Thymus (tissue), 11 donors: Measurements from ENCODE around the gene FRAT1. TPM values are rescaled to one million over a fixed set of nuclear protein-coding genes. Genes with fewer than 3 reads are reported as not detected.
"Not testable (repeated sequence)": the region's sequence is repeated elsewhere in the genome, so short reads cannot be mapped to it uniquely, and the experiment has no call there.

Experiments
- DNase-seq, 9 donors: peaks; one replicate each; pipeline ENCODE4 v3.0.0-alpha.2; 2013; ENCODE audit warnings: low spot score in 9 of 9, low read depth in 6 of 9, missing footprints in 1 of 9
- H3K27ac ChIP-seq, 2 donors: one replicate each; pipeline ENCODE4 v1.5.1; 2013; ENCODE audit warnings: control low read depth in 1 of 2, low read depth in 1 of 2, low read length in 1 of 2, mild to moderate bottlenecking in 1 of 2, moderate library complexity in 1 of 2
- H3K27me3 ChIP-seq, 2 donors: one replicate each; pipeline ENCODE4 v1.5.1; 2013; ENCODE audit warnings: low read length in 1 of 2; ENCODE audit not compliant: control insufficient read depth in 2 of 2, insufficient read depth in 1 of 2
- H3K36me3 ChIP-seq, 2 donors: one replicate each; pipeline ENCODE4 v1.5.1; 2013; ENCODE audit warnings: low read length in 1 of 2, mild to moderate bottlenecking in 1 of 2, moderate library complexity in 1 of 2; ENCODE audit not compliant: control insufficient read depth in 2 of 2, insufficient read depth in 2 of 2
- H3K4me1 ChIP-seq, 2 donors: one replicate each; pipeline ENCODE4 v1.5.1; 2013; ENCODE audit warnings: low read length in 2 of 2; ENCODE audit not compliant: control insufficient read depth in 2 of 2, insufficient read depth in 2 of 2
- H3K4me3 ChIP-seq, 2 donors: one replicate each; pipeline ENCODE4 v1.5.1; 2013; ENCODE audit warnings: low read length in 2 of 2, control low read depth in 1 of 2, mild to moderate bottlenecking in 1 of 2
- H3K9me3 ChIP-seq, 2 donors: one replicate each; pipeline ENCODE4 v1.5.1; 2013; ENCODE audit warnings: low read length in 1 of 2, mild to moderate bottlenecking in 1 of 2; ENCODE audit not compliant: control insufficient read depth in 2 of 2, insufficient read depth in 1 of 2
- WGBS: extraction: QIAGEN DNeasy Blood & Tissue Kit; methylation state at CpG from one replicate; pipeline ENCODE4 v1.1.7; 2013; 5-methylcytosine and 5-hydroxymethylcytosine counted together
- polyA plus RNA-seq: library from polyadenylated mRNA; stranded (reverse); fragments of 200-250 nt; gene quantifications from one replicate; pipeline ENCODE4 v1.2.3, GENCODE V29; 2013
- total RNA-seq: library from RNA; stranded (reverse); fragments of 120-200 nt; gene quantifications from one replicate; pipeline ENCODE4 v1.2.4, GENCODE V29; 2013
- donor health status: healthy.

Gene FRAT1
- total and polyA plus RNA-seq, 2 donors = 4.7 to 6.3 TPM

DNA sequence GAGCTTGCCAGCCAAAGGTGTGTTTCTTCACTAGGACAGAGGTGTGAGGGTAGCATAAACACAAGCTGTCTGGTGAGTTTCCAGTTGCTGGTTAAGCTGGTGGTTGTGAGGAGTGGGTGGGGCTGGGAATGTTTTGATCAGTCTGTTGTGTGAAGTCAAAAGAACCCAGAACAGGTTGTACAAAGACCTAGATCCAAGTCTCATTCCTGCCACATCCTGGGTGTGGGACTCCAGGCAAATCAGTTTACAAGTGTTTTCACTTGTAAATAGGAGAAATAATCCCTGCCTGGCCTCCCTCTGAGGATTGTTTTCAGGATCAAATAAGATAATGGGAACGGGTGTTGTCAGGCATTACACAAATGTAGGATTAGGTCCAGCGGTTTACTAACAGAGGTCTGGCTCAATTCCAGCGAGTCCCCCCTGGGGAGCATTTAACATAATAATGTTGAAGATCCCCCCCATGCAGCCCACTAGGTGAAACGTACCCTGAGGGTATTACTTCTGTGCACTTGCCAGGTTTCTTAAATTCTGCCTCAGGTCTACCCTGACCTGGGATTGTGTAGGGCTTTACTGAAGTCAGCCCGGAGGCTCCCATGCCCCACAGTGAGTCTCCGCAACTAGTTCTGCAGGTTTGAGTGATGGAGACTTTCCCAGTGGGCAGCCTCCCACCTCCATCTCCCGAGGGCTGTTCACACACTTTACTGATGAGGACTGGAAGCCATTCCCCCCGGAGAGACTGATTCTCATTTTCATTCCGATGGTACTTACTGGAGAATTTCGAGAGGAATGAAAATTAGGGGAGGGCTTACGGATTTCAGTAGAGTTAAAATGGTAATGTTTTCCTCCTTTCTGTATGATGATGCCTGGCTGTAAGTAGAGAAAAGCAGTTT, 18.1 kb downstream of the FRAT1 start:
- H3K36me3 ChIP-seq = no peaks in the 10 kb centered on the region
- H3K27me3 ChIP-seq = peaks cover 0 to 14% of the 10 kb centered on the region in 2 donors
- no peak overlapping the region for H3K27ac ChIP-seq
- H3K4me1 ChIP-seq = peaks cover 12 to 25% of the 10 kb centered on the region in 2 donors
- no peak overlapping the region for H3K4me3 ChIP-seq
- DNase-seq = no peak
- no peaks in the 10 kb centered on the region for H3K9me3 ChIP-seq
- 92% methylated on average over 11 of the region's 11 CpGs for WGBS

GRCh38 chr10:97338041-97338440, 19.0 kb downstream of the FRAT1 start:
- Histone ChIP-seq H3K27ac (no peak overlapping the region), H3K9me3 (no peaks in the 10 kb centered on the region), H3K27me3 (peaks cover 0 to 14% of the 10 kb centered on the region in 2 donors), H3K36me3 (no peaks in the 10 kb centered on the region), H3K4me3 (no peak overlapping the region), H3K4me1 (peaks cover 3 to 17% of the 10 kb centered on the region in 2 donors)
- WGBS = 89% methylated on average over 5 of the region's 5 CpGs
- DNase-seq = no peak

- peaks cover 0 to 8% of the 10 kb centered on the region in 2 donors for H3K27me3 ChIP-seq
- H3K4me1 ChIP-seq = peaks cover 0 to 6% of the 10 kb centered on the region in 2 donors
- H3K36me3 ChIP-seq = no peaks in the 10 kb centered on the region
- WGBS = 97% methylated on average over 2 of the region's 2 CpGs
- no peaks in the 10 kb centered on the region for H3K9me3 ChIP-seq
- H3K4me3 ChIP-seq = no peak overlapping the region
- no peak for DNase-seq
- no peak overlapping the region for H3K27ac ChIP-seq
Measured at GRCh38 chr10:97341416-97341815, 22.3 kb downstream of the FRAT1 start.

- H3K27me3 ChIP-seq, H3K27ac ChIP-seq, H3K9me3 ChIP-seq, H3K4me3 ChIP-seq, DNase-seq, H3K36me3 ChIP-seq, H3K4me1 ChIP-seq: not testable (repeated sequence)
- WGBS = 90% methylated on average over 6 of the region's 6 CpGs
Measured at GRCh38 chr10:97343664-97344063, 24.6 kb downstream of the FRAT1 start.

- Histone ChIP-seq H3K4me1 (no peaks in the 10 kb centered on the region), H3K27ac (no peak overlapping the region), H3K36me3 (peaks cover 0 to 3% of the 10 kb centered on the region in 2 donors), H3K27me3 (no peaks in the 10 kb centered on the region), H3K4me3 (no peak overlapping the region), H3K9me3 (no peaks in the 10 kb centered on the region)
- no peak for DNase-seq
- 97% methylated on average over 4 of the region's 4 CpGs for WGBS
Measured at GRCh38 chr10:97347317-97347716, 28.2 kb downstream of the FRAT1 start.

- no peak for DNase-seq
Measured at GRCh38 chr10:97349752-97350513, 30.9 kb downstream of the FRAT1 start.

DNA sequence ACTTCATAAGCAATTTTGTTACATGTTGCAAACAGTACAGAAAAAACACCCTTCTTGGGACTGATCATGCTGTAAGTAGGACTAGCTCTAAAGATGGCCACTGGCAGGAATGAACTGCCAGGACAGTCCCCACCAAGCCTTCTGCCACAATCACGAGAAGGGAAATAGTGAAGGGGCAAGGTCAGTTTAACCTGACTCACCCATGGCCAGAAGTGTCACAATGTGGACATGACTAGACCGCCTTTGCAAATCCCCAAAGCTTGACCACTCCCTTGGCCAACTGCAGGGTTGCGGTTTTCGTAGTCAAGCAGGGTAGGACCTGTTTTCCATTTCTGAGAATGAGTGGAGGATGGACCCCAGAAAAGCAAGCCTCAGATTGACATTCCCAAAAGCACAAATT, 34.9 kb downstream of the FRAT1 start:
- no peaks in the 10 kb centered on the region for H3K27me3 ChIP-seq
- no peaks in the 10 kb centered on the region for H3K9me3 ChIP-seq
- peaks cover 12 to 13% of the 10 kb centered on the region in 2 donors for H3K36me3 ChIP-seq
- no peak overlapping the region for H3K27ac ChIP-seq
- 98% methylated on average over 4 of the region's 4 CpGs for WGBS
- H3K4me3 ChIP-seq = no peak overlapping the region
- no peaks in the 10 kb centered on the region for H3K4me1 ChIP-seq
- no peak for DNase-seq

More at GRCh38 chr10:97349752-97350513, 30.9 kb downstream of the FRAT1 start:
- Histone ChIP-seq H3K27ac (no peak overlapping the region), H3K36me3 (peaks cover 0 to 3% of the 10 kb centered on the region in 2 donors), H3K9me3 (no peaks in the 10 kb centered on the region), H3K4me3 (no peak overlapping the region), H3K27me3 (no peaks in the 10 kb centered on the region), H3K4me1 (no peaks in the 10 kb centered on the region)
- WGBS = 98% methylated on average over 12 of the region's 12 CpGs

- peaks cover 13 to 20% of the 10 kb centered on the region in 2 donors for H3K36me3 ChIP-seq
Measured at GRCh38 chr10:97355571-97355975, 36.5 kb downstream of the FRAT1 start.

DNA sequence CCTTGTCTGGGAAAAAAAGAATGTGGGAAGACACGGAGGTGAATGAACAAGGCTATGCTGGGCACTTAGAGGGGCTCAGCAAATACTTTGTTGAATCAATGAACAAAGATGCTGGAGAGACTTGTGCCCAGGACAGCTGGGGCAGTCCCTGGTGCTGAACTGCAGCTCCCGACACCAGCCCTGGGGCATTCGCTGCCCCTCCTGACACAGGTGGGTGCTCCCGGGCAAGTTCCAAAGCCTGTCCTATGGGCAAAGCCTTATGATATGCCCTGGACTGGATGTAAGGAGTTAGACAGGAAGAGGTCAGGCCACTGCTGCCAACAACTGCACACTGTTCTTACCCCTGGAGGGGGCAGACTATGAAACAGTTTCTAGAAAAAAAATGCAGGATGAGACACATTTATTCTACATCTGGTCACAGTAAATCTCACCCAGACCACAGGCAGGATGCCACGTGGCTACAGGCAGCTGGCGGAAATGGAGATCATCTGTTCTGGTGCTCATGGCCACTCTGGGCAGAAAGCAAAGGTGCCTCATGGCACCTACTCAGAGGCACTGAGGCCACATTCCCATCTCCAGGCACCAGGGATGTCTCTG, 37.3 kb downstream of the FRAT1 start:
- Histone ChIP-seq H3K27ac (peak overlapping the region in 1 of 2 donors; percentile 18), H3K36me3 (peaks cover 13 to 20% of the 10 kb centered on the region in 2 donors), H3K4me3 (no peak overlapping the region), H3K27me3 (no peaks in the 10 kb centered on the region), H3K4me1 (no peaks in the 10 kb centered on the region), H3K9me3 (no peaks in the 10 kb centered on the region)
- DNase-seq = no peak
- 81% methylated on average over 6 of the region's 6 CpGs for WGBS

More at GRCh38 chr10:97355571-97355975, 36.5 kb downstream of the FRAT1 start:
- no peak for DNase-seq
- Histone ChIP-seq H3K9me3 (no peaks in the 10 kb centered on the region), H3K27me3 (no peaks in the 10 kb centered on the region), H3K27ac (no peak overlapping the region), H3K4me1 (no peaks in the 10 kb centered on the region), H3K4me3 (no peak overlapping the region)
- 62% methylated on average over 5 of the region's 5 CpGs for WGBS
